Measurements from ENCODE around the gene USP38.
"Not testable (repeated sequence)": the region's sequence is repeated elsewhere in the genome, so short reads cannot be mapped to it uniquely, and the experiment has no call there.

USP38 gene

DNA sequence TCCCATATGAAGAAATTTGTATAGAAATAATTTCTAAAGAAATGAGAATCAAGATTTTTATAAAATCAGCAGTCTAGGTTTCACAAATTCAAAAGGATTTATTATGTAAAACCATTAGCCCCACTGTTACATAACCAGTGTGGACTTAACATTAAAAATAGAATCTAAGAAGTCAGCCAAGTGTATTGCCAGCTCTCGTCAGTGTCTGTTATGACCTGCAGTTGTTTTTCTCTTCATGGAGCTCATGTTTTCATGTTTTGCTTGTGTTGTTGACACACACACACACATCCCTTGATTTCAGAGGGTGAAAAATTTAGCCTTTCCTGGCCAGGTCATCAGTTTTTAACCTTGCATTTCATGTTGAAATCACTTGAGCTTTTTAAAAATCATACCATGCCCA, 39.5 kb downstream of the USP38 start:
- no peak for DNase-seq

DNA sequence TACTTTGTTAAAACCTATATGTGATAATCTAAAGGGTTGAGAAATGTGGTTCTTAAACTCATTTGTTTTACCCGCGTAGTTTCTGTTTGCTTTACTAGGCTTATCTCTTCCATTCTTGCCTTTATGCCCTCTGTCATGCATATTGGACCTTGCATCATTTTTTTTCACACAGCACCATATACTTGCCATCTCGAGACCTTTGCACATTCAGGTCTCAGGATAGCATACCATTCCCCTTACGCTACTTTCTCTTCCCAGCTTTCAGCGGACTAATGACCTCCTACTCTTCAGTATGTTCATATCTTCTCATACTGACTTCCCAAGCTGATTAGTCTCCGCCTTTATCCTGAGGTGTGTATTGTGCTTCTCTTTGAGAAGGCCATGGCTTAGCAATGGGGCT, 40.5 kb downstream of the USP38 start:
- no peak for DNase-seq

DNA sequence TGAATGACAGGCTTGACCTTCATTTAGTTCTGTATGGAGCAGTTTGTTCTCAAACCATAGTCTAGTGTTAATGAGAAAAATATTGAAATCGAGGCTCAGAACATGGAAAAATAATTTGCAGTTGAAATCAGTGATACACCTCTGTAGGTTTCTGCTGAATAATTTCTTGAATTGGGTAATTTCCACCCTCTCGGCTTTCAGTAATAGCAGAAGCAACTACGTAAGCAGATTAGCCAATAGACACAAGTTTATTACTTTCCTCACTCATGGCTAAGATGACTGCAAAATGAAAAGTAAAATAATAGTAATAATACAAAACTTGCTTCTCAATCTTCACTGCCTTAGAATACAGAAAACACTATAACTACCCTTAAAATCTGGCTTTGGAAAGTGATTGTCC, 46.0 kb downstream of the USP38 start:
- DNase-seq = no peak

DNA sequence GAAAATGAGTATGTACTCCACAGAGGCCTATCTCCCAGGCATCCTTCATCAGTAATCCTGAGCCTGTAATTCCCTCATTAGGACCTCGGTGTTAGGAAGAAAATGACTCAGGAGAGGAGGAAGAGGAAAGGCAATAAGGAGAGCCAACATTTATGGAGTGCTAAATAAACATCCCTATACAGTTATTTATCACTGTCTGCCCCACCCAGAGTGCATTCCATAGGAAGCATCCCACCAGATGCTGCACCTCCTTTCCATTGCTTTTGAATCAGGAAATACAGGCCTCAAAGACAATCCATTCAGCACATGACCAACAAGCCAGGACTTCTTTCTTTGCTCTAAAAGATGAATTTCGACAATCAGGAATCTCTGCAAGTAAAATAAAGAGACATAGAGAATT, 47.6 kb downstream of the USP38 start:
- DNase-seq = no peak

DNA sequence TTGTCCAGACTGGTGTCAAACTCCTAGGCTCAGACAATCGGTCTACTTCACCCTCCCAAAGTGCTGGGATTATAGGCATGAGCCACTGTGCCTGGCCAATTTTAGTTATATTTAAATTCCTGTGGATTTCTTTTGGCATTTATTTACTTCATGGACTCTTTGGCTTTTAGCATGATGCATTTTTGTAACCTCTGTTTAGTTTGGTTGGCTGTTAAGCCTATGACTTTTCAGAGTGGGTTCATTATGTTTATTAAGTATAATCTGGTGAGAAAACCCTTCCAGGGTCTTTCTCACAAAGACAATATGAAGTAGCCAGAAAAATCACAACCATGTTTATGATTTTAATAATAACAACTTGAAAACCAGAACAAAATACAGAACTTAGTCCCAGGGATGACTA, 49.4 kb downstream of the USP38 start:
- DNase-seq = no peak

DNA sequence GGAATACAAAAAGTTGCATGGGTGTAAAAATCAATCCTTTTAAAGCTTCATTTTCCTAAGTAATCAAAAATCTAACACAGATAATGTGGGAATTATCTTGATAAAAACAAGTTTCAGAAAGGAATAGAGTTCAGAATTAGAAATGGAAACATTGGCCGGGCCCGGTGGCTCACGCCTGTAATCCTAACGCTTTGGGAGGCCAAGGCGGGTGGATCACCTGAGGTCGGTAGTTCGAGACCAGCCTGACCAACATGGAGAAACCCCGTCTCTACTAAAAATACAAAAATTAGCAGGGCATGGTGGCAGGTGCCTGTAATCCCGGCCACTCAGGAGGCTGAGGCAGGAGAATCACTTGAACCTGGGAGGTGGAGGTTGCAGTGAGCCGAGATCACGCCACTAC, 52.5 kb downstream of the USP38 start:
- DNase-seq = not testable (repeated sequence)

DNA sequence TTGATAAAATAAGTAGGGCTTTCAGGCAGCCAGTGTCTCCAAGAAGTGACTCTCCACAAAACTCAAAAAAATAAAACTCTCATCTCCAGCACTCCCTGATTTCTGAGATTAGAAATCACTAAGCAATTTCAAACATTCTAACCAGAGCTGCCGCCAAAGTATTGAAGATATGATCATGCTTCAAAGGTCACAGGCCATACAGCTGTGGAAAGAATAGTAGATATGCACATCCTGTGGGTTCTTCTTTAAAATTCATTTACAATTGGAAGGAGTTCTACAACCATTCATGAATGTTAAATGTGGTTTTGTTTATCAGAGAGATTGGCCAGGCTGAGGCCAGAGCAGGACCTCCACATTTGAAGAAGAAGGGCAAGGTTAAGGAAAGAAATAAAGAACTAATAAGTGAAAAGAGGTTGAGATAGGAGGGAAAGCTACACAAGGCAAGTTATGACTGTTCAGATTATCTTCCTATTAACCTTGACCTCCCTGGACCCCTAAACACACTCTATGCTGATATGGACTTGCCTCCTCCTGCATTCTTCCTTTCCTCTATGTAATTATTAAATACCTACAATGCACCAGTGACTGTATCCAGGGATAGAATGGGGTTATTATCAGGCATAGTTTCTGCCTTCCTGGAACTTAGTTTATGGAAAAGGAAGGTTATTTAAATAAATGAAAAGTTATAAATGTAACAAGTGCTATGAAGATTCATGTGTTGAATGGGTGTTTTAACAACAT, 56.4 kb downstream of the USP38 start:
- no peak for DNase-seq

DNA sequence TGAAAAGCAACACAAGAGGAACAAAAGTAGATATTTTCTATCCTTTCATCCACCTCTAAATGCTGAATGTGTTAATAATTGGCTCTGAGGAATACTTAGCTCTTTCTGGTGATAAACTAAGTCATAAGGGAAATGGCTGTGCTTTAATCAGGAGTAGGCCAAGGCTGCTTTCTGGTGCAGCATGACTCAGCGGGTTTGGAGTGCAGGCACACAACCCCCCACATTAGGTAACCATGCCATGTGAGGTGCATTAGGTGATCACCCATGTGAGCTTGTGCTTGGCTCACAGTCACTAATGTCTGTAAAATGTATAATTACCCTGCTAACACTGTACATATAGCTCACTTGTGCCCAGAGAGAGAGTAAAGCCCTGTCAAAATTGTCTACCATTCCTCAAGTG, 57.2 kb downstream of the USP38 start:
- no peak for DNase-seq

DNA sequence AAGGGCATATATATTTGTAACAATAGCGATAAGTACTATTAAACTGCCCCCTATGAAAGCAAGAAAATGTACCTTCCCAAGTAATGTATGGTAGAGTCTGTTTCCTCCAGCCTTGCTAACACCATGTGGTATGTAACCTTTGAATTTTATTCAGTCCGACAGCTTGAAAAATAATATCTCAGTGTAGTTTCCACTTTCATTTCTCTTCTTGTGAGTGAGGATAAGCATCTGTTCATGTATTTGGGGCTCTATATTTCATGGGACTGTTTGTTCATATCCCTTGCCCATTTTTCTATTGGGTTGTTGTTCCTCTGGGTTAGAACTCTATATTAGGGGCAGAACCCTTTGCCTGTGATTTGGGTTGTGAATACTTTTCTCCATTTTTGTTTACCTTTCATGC, 58.3 kb downstream of the USP38 start:
- no peak for DNase-seq

DNA sequence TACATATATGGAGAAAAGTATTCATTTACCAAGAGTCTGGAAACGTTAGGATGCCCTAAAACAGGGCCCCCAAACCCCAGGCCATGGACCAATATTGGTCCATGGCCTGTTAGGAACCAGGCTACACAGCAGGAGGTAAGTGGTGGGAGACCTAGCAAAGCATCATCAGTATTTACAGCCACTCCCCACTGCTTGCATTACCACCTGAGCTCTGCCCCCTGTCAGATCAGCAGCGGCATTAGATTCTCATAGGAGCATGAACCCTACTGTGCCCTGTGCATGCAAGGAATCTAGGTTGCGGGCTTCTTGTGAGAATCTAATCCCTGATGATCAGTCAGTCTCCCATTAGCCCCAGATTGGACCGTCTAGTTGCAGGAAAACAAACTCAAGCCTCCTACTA, 62.3 kb downstream of the USP38 start:
- DNase-seq = no peak

DNA sequence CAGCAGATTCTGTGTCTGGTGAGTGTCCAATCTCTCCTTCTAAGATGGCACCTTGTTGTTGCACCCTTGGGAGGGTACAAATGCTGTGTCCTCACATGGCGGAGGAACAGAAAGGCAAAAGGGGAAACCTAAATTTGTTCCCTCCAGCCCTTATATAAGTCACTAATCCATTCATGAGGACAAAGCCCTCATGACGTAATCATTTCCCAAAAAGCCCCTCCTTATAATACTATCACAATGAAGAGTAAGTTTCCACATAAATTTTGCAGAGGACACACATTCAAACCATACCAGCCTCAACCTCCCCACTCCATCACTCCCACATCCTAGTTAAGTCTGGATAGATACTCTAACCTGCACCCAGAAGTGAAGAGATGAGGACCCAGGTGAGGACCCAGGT, 63.1 kb downstream of the USP38 start:
- DNase-seq = no peak

DNA sequence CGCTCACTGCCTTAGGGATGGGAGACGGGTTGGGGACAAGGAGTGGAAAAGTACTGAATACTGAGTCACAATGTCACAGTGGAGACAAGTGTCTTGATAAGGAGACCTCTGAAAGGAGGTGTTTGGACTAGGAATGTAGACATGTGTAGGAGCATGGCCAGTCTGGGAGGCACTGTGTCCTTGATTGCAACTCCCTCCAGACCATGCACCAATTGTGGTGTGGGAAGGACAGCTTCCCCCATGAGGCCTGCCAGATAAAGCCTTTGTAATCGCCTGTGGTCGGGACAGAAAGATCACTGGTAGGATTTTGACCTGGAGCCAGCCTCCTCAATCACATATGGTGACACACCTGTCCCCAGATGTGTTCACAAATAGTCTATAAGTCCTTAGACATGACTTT, 64.1 kb downstream of the USP38 start:
- DNase-seq = no peak

DNA sequence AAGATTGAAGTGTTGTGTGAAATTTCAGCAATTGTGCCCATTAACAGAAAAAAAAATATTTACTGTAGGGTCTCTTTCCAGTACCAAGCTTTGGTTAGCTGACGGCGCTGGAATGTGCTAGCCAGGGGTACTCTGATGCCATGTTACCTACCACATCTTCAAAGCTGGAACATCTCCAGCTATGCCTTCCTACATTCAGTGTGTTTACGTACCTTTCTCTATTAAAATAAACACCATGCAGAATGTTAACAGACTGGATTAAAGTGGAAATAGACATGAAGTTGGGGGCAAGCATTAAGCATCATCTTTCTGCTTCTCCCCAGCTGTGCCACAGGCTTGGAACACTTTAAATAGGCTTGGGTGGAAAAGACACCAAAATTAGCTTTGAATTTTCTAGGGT, 65.9 kb downstream of the USP38 start:
- DNase-seq = no peak

DNA sequence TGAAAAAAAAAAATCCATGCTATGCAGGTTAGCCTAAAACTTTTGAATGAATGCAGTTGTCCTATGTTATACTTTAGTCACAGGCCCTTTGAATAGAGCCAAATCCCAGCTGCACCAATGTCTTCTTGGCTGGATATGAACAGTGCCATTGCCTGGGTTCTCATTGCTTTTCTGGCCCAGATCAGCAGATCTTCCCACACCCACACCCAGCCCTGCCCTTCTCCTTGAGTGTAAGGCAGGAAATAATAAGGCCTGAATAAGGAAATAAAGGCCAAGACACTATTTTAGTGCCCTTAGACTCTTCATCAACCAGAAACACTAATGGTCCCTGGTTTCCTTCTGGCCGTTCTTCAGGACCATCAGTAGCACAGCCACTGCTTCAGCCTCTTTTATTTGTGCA, 66.6 kb downstream of the USP38 start:
- no peak for DNase-seq

DNA sequence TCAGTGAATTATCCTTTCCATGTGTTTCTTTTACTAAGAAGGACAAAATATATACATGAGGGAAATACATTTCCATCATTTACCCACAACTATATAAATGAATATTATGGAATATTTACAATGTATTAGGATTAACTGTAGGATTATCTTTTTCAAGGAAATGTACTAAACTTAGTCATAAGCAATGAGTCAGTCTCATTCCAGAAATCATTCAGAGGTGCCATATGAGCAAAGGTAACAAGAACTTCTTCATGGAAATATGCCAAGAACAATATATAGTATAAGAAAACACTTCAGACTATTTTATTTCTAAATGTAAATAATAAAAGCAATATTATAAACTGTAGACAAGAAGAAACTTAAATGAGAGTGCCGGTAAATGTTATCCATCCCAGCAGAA, 67.1 kb downstream of the USP38 start:
- no peak for DNase-seq

DNA sequence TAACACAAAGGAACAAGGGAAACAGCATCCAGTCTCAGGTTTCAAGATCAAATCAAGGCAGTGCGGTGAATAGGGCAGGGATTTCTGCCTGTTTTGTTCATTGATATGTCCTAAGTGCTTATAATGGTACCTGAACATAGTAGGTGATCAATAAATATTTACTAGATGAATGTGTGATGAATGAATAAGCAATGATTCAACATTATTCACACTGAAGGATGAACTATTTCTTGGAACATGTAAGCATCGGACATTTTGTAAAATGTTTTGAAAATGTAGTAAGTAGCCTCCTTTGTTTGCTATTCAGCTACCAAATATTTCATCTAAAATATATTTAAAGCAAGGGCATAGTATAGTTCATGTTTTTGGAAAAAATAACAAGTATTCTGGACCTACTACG, 67.8 kb downstream of the USP38 start:
- no peak for DNase-seq

DNA sequence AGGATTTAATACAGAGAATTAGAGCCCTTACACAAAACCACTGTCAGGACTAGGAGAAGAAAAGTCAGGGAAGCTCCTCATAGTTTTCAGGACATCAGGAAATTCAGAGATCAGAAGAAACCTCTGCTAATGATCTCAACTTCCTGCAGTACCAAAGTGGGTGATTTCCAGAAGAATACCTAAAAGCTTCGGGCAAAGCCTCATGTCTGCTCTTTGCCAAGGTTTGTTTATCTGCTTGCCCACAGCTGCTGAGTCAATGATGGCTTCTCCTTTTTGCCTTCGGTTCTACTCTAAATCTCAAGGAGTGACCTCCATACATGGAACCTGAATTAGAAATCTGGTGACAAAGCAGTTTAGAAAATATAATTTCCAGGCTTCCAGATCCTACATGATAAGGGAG, 68.4 kb downstream of the USP38 start:
- DNase-seq = no peak

DNA sequence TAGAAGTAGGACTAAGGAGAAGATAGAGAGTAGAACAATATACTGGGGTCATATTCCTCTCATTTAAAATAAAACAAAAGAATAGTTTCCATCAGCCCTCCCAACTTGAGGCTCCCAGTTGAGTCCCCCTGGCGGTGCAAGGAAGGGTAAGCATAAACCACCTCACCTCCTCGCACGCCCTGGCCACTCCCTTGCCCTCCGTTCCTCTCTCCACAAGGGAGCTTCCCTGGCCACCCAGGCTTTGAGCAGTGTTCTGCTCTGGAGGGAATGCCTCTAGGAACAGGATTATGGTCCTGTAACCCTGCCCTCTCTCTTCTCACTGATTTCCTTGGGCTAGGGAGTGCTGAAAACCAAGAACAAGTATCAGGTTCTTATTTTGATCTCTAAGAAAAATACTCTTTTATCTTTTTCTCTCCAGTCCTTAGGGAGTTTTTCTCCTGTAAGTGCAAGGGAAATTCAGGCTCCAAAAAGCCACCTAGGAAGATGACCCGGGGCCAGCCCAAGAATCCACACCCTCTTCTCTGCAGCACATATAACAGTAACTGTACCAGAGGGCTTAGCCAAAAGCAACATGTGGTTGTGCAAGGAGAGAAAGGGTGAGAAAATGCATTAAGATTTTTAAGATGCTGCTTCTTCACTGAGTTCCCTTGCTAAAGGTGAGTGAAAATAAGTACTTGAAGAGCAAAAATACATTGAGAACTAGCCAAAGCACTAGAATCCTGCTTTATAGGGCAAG, 69.9 kb downstream of the USP38 start:
- no peak for DNase-seq

DNA sequence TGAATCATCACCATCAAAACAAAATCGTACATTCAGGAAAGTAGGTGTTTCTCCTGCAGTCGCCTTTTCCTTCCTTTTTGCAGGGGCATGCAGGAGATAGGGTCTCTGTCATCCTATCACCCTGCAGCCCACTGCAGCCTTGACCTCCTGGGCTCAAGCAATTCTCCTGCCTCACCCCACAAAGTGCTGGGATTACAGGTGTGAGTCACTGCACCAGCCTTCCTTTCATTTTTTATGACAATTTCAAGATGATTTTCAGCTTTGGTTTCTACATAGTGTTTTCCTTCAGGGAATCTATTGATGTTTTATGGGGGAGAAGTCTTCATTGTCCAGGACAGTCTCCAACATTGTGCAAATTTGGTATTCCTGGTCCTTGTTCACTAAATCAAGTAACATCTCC, 71.7 kb downstream of the USP38 start:
- DNase-seq = no peak

DNA sequence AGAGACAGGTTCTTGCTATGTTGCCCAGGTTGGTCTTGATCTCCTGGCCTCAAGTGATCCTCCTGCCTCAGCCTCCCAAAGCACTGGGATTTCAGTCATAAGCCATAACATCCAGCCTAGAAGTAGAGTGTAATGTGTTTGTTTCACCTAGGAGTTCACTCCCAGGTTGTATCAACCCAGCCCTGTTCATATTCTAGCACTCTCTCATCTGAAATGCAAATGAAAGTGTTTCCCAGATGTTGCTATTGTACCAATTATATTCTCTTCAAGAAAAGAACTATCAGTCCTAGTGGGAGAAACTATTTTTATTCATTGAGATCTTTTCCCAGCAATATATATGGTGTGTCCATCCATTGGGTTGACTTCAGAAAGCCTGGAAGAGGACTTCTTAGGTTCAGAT, 72.6 kb downstream of the USP38 start:
- no peak for DNase-seq

DNA sequence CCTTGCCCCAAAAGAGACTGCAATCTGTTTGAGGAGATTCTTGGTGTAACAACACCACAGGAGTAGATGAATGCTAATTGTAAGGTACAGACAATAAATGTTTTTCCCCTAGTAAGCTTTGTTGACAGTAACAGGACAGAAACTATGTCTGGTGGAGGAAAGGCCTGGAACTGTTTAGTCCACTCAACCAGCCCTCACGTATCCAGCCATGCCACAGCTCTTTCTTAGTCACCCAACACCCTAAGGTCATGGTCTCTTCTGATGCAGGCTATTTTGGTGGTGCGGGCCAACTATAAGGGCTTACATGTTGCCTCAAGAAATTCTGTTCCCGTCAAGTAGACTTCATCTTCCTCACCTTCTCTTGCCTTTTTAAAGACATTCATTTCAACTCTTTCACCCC, 76.0 kb downstream of the USP38 start:
- no peak for DNase-seq

DNA sequence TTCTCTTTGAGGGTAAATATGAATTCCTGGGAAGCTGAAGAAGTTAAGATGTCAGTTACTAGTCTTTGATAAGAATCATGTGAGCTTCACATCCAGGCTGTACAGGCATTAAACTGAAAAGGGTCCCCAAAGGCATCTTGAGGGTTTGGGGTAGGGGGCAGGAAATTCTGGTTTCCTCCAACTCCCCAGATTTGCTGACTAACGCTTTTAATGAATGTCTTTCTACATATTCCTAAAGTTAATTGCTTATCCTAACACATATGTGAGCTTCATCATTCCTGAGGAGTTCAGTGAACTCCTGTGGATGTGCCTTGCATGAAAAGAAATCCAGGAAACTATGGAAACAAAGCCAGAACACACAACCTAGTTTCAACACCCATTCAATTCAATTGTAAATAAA, 78.1 kb downstream of the USP38 start:
- DNase-seq = no peak

DNA sequence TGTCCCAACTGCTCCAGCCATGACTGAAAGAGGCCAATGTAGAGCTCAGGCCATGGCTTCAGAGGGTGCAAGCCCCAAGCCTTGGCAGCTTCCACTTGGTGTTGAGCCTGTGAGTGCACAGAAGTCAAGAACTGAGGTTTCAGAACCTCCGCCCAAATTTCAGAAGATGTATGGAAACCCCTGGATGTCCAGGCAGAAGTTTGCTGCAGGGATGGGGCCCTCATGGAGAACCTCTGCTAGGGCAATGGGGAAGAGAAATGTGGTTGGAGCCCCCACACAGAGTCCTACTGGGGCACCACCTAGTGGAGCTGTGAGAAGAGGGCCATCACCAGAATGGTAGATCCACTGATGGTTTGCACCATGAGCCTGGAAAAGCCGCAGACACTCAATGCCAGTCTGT, 83.0 kb downstream of the USP38 start:
- DNase-seq = not testable (repeated sequence)

DNA sequence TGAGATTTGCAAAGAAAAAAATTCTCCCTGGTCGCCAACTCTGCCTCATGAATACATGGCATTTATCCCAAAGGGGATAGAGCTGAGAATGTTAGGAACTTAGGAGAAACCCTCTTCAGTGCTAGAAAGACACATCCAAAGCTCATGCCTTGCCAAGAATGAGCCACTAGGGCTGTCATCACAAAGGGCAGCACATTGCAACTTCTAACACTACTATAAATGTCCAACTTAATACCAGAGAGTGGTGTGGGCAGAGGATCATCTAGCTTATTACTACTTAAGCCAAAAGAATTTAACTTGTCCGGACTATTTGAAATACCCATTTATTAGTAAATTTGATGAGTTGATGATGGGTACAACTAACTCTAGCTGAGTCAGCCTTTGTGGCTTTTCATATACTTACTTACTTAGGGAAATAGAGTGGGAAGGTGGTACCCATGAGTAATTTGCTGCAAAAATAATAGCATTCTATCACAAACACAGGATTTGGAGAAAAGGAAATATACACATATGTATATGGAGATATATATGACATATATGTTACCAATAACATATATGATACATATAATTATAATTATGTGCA, 85.6 kb downstream of the USP38 start:
- no peak for DNase-seq

Data from NCI-H2171 (cell line).